Measurements from ENCODE around the gene TDRD9. TPM values are rescaled to one million over a fixed set of nuclear protein-coding genes. Genes with fewer than 3 reads are reported as not detected.

TDRD9 gene
- total and polyA plus RNA-seq, 4 donors: 1.2 to 2.2 (median 1.7) TPM

GRCh38 chr14:104016873-104017650 lies 88.8 kb downstream of the TDRD9 start:
- Histone ChIP-seq H3K36me3 (ENCODE audit: control insufficient read depth, insufficient read depth, low read length) (no peaks in the 10 kb centered on the region), H3K27me3 (ENCODE audit: control insufficient read depth, insufficient read depth, low read length) (no peaks in the 10 kb centered on the region), H3K4me1 (ENCODE audit: control insufficient read depth, insufficient read depth, low read length) (no peaks in the 10 kb centered on the region), H3K4me3 (ENCODE audit: low read depth, low read length) (no peak overlapping the region), H3K9me3 (ENCODE audit: control insufficient read depth, insufficient read depth, low read length) (no peaks in the 10 kb centered on the region), H3K27ac (ENCODE audit: low read depth, low read length) (no peak overlapping the region)
- DNase-seq (ENCODE audit: low read depth in 4 of 6, low spot score in 6 of 6): no peak
- WGBS (ENCODE audit: insufficient coverage): 81% methylated on average over 8 of the region's 11 CpGs

DNA sequence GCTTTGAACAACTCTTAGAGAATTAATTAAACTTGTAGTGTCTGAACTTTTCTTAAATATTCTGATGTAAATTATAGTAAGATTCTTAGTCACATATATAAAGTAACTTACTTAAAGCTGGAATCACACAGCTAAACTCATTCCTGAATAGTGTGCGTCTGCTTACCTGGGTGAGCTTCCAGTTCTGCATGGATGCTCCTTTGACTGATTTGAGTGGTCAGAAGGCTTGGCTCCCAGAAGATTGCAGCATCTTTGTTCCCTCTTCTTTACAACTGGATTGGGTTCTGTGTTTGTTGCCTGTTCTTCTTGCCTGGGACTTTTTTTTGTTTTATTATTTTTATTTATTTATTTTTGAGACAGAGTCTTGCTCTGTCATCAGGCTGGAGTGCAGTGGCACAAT lies 90.8 kb downstream of the TDRD9 start:
- H3K27me3 ChIP-seq (ENCODE audit: control insufficient read depth, insufficient read depth, low read length): no peaks in the 10 kb centered on the region
- H3K4me3 ChIP-seq (ENCODE audit: low read depth, low read length): no peak overlapping the region
- DNase-seq (ENCODE audit: low read depth in 4 of 6, low spot score in 6 of 6): no peak
- H3K4me1 ChIP-seq (ENCODE audit: control insufficient read depth, insufficient read depth, low read length): no peaks in the 10 kb centered on the region
- H3K36me3 ChIP-seq (ENCODE audit: control insufficient read depth, insufficient read depth, low read length): no peaks in the 10 kb centered on the region
- H3K27ac ChIP-seq (ENCODE audit: low read depth, low read length): no peak overlapping the region
- H3K9me3 ChIP-seq (ENCODE audit: control insufficient read depth, insufficient read depth, low read length): no peaks in the 10 kb centered on the region
- WGBS (ENCODE audit: insufficient coverage): no CpG with 5 or more reads among the region's 1 CpG

GRCh38 chr14:104019806-104020205 lies 91.5 kb downstream of the TDRD9 start:
- no peaks in the 10 kb centered on the region for H3K27me3 ChIP-seq (ENCODE audit: control insufficient read depth, insufficient read depth, low read length)
- H3K4me1 ChIP-seq (ENCODE audit: control insufficient read depth, insufficient read depth, low read length): no peaks in the 10 kb centered on the region
- no peaks in the 10 kb centered on the region for H3K9me3 ChIP-seq (ENCODE audit: control insufficient read depth, insufficient read depth, low read length)
- H3K4me3 ChIP-seq (ENCODE audit: low read depth, low read length): no peak overlapping the region
- H3K36me3 ChIP-seq (ENCODE audit: control insufficient read depth, insufficient read depth, low read length): no peaks in the 10 kb centered on the region
- H3K27ac ChIP-seq (ENCODE audit: low read depth, low read length): no peak overlapping the region
- no peak for DNase-seq (ENCODE audit: low read depth in 4 of 6, low spot score in 6 of 6)
- WGBS (ENCODE audit: insufficient coverage): 72% methylated on average over 7 of the region's 7 CpGs

- WGBS (ENCODE audit: insufficient coverage): 86% methylated on average over 6 of the region's 9 CpGs
- no peaks in the 10 kb centered on the region for H3K4me1 ChIP-seq (ENCODE audit: control insufficient read depth, insufficient read depth, low read length)
- no peak for DNase-seq (ENCODE audit: low read depth in 4 of 6, low spot score in 6 of 6)
- no peaks in the 10 kb centered on the region for H3K9me3 ChIP-seq (ENCODE audit: control insufficient read depth, insufficient read depth, low read length)
- no peak overlapping the region for H3K27ac ChIP-seq (ENCODE audit: low read depth, low read length)
- H3K36me3 ChIP-seq (ENCODE audit: control insufficient read depth, insufficient read depth, low read length): no peaks in the 10 kb centered on the region
- no peak overlapping the region for H3K4me3 ChIP-seq (ENCODE audit: low read depth, low read length)
- H3K27me3 ChIP-seq (ENCODE audit: control insufficient read depth, insufficient read depth, low read length): peaks cover 2% of the 10 kb centered on the region
Measured at GRCh38 chr14:104020471-104020870, 92.2 kb downstream of the TDRD9 start.

DNA sequence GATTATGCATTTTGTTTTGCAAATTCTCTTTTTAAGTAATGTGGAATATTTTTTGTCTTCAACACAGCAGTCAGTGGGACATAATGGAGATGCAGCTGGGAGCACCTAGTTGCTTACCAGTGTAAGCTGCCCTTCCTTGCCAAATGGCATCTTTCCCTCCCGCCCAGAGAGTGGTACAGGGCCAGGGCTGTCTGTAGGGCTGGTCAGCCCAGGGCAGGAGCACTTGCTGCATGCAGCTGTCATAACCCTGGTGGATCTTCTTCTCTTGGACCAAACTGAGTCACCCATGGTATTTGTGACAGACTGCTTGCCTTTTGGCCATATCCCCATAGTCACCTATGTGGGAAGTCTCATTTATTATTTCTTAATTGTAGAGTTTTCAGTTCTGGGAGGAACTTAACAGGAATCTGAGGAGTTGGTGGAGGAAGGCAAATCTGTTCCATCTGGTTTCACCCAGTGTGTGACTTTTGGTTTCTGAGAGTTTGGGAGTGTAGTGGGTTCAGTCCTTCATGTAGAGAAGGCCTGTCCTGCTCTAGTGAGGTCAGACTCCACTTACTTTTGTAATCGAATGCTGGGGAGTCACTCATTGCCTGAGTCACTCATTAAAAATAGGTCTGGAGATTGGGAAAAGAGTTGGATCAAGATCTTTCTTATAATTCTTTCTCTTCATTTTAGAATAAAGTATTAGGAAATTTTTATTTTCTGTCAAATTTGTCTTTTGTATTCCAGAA lies 95.2 kb downstream of the TDRD9 start:
- Histone ChIP-seq H3K9me3 (ENCODE audit: control insufficient read depth, insufficient read depth, low read length) (no peaks in the 10 kb centered on the region), H3K27me3 (ENCODE audit: control insufficient read depth, insufficient read depth, low read length) (peaks cover 2% of the 10 kb centered on the region), H3K27ac (ENCODE audit: low read depth, low read length) (no peak overlapping the region), H3K4me3 (ENCODE audit: low read depth, low read length) (no peak overlapping the region), H3K36me3 (ENCODE audit: control insufficient read depth, insufficient read depth, low read length) (no peaks in the 10 kb centered on the region), H3K4me1 (ENCODE audit: control insufficient read depth, insufficient read depth, low read length) (no peaks in the 10 kb centered on the region)
- no peak for DNase-seq (ENCODE audit: low read depth in 4 of 6, low spot score in 6 of 6)
- WGBS (ENCODE audit: insufficient coverage): 80% methylated on average over 1 of the region's 2 CpGs

DNA sequence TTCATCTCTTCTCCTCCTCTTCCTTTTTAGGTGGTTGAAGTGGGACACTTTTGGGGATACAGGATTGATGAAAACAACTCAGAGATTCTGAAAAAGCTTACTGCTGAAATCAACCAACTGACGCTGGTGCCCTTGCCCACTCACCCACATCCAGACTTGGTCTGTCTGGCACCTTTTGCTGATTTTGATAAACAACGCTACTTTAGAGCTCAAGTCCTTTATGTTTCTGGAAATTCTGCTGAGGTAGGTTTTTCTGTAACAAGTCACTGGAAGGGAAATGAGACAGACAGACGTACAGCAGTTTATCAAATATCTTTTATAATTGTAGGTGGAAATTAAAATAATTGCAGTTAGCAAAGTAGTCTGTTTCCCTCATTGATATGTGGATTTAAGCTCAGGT lies 97.3 kb downstream of the TDRD9 start:
- no peak overlapping the region for H3K4me3 ChIP-seq (ENCODE audit: low read depth, low read length)
- 100% methylated on average over 2 of the region's 3 CpGs for WGBS (ENCODE audit: insufficient coverage)
- no peaks in the 10 kb centered on the region for H3K36me3 ChIP-seq (ENCODE audit: control insufficient read depth, insufficient read depth, low read length)
- peaks cover 2% of the 10 kb centered on the region for H3K27me3 ChIP-seq (ENCODE audit: control insufficient read depth, insufficient read depth, low read length)
- H3K27ac ChIP-seq (ENCODE audit: low read depth, low read length): no peak overlapping the region
- H3K9me3 ChIP-seq (ENCODE audit: control insufficient read depth, insufficient read depth, low read length): no peaks in the 10 kb centered on the region
- DNase-seq (ENCODE audit: low read depth in 4 of 6, low spot score in 6 of 6): no peak
- no peaks in the 10 kb centered on the region for H3K4me1 ChIP-seq (ENCODE audit: control insufficient read depth, insufficient read depth, low read length)

DNA sequence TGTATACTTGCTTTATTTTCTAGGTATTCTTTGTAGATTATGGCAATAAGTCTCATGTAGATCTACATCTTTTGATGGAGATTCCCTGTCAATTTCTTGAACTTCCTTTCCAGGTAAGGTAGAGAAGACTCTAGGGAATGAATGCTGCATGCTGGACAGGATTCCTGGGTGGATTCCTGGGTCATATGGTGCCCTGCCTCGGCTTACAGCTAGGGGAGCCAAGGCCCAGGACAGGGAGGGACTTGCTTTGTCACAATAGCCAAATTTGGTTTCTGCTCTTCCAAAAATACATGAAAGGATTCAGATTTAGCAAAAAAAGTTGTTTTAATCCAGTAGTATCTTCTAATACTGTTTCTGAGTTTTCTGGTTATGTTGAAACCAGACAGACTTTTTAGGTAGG lies 97.8 kb downstream of the TDRD9 start:
- WGBS (ENCODE audit: insufficient coverage): 67% methylated on average over 1 of the region's 1 CpG
- no peaks in the 10 kb centered on the region for H3K36me3 ChIP-seq (ENCODE audit: control insufficient read depth, insufficient read depth, low read length)
- H3K9me3 ChIP-seq (ENCODE audit: control insufficient read depth, insufficient read depth, low read length): no peaks in the 10 kb centered on the region
- DNase-seq (ENCODE audit: low read depth in 4 of 6, low spot score in 6 of 6): no peak
- no peaks in the 10 kb centered on the region for H3K4me1 ChIP-seq (ENCODE audit: control insufficient read depth, insufficient read depth, low read length)
- H3K4me3 ChIP-seq (ENCODE audit: low read depth, low read length): no peak overlapping the region
- H3K27ac ChIP-seq (ENCODE audit: low read depth, low read length): no peak overlapping the region
- peaks cover 2% of the 10 kb centered on the region for H3K27me3 ChIP-seq (ENCODE audit: control insufficient read depth, insufficient read depth, low read length)

- H3K9me3 ChIP-seq (ENCODE audit: control insufficient read depth, insufficient read depth, low read length): no peaks in the 10 kb centered on the region
- H3K27ac ChIP-seq (ENCODE audit: low read depth, low read length): no peak overlapping the region
- H3K27me3 ChIP-seq (ENCODE audit: control insufficient read depth, insufficient read depth, low read length): no peaks in the 10 kb centered on the region
- H3K4me3 ChIP-seq (ENCODE audit: low read depth, low read length): no peak overlapping the region
- peaks cover 9% of the 10 kb centered on the region for H3K4me1 ChIP-seq (ENCODE audit: control insufficient read depth, insufficient read depth, low read length)
- no CpG with 5 or more reads among the region's 3 CpGs for WGBS (ENCODE audit: insufficient coverage)
- H3K36me3 ChIP-seq (ENCODE audit: control insufficient read depth, insufficient read depth, low read length): no peaks in the 10 kb centered on the region
- no peak for DNase-seq (ENCODE audit: low read depth in 4 of 6, low spot score in 6 of 6)
Measured at GRCh38 chr14:104030958-104031357, 102.7 kb downstream of the TDRD9 start.

DNA sequence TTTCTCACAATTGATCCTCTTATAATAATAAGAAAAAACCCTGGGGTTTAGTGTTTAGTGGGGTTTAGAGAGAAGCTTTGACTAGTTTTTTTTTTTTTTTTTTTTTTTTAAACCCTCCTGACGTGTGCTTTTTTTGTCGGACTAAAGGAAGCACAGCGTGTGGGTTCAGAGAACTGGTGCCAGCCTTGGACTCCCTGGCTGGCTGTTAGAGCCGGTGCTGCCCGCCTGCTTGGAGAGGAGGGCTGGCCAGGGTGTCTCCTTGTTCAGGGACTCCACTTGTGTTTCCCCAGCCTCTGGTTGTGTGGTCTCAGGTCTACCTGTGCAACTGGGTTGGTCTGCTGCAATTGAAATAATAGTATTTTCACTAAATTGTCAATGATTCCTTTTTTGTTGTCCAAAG lies 103.1 kb downstream of the TDRD9 start:
- Histone ChIP-seq H3K27ac (ENCODE audit: low read depth, low read length) (no peak overlapping the region), H3K27me3 (ENCODE audit: control insufficient read depth, insufficient read depth, low read length) (no peaks in the 10 kb centered on the region), H3K4me1 (ENCODE audit: control insufficient read depth, insufficient read depth, low read length) (peaks cover 9% of the 10 kb centered on the region), H3K9me3 (ENCODE audit: control insufficient read depth, insufficient read depth, low read length) (no peaks in the 10 kb centered on the region), H3K4me3 (ENCODE audit: low read depth, low read length) (no peak overlapping the region), H3K36me3 (ENCODE audit: control insufficient read depth, insufficient read depth, low read length) (no peaks in the 10 kb centered on the region)
- DNase-seq (ENCODE audit: low read depth in 4 of 6, low spot score in 6 of 6): peak in 1 of 6 donors; percentile 42
- 34% methylated on average over 5 of the region's 5 CpGs for WGBS (ENCODE audit: insufficient coverage)

All from spinal cord (tissue), 10 donors.